Stimulated activated CD4-positive, alpha-beta T cell treated with anti-CD3 and anti-CD28 coated beads, Interleukin-1b, Interleukin-23, amount 100 ng/mL, for 48 hours (primary cell): Measurements from ENCODE around the gene OR5AU1.

ENCODE experiments used
- DNase-seq: peaks from one replicate; pipeline ENCODE4 v3.0.0-alpha.2; 2020

The OR5AU1 gene

GRCh38 chr14:21155963-21156362, at the start of gene OR5AU1:
TSS of gene OR5AU1 (minus strand) at chr14:21156063. CDS start at chr14:21155872, 191 bp downstream.
- DNase-seq: no peak

- DNase-seq: no peak
Observed at GRCh38 chr14:21205026-21205677, 49.3 kb upstream of the OR5AU1 start.

GRCh38 chr14:21204167-21205025, 48.5 kb upstream of the OR5AU1 start:
- DNase-seq: no peak

GRCh38 chr14:21203470-21204166, 47.8 kb upstream of the OR5AU1 start:
- no peak for DNase-seq

GRCh38 chr14:21202463-21203358, 46.8 kb upstream of the OR5AU1 start:
- DNase-seq: no peak

- DNase-seq: no peak
Observed at GRCh38 chr14:21201732-21202462, 46.0 kb upstream of the OR5AU1 start.

GRCh38 chr14:21200752-21201461, 45.0 kb upstream of the OR5AU1 start:
- no peak for DNase-seq

- DNase-seq: no peak
Observed at GRCh38 chr14:21199611-21200560, 44.0 kb upstream of the OR5AU1 start.

GRCh38 chr14:21197418-21198205, 41.7 kb upstream of the OR5AU1 start:
- DNase-seq: no peak

- DNase-seq: no peak
Observed at GRCh38 chr14:21194597-21194996, 38.7 kb upstream of the OR5AU1 start.

- no peak for DNase-seq
Observed at GRCh38 chr14:21192875-21193535, 37.1 kb upstream of the OR5AU1 start.

GRCh38 chr14:21192447-21192822, 36.6 kb upstream of the OR5AU1 start:
- DNase-seq: no peak

GRCh38 chr14:21191809-21192446, 36.1 kb upstream of the OR5AU1 start:
- peak; percentile 67 for DNase-seq

- DNase-seq: no peak
Observed at GRCh38 chr14:21191261-21191808, 35.5 kb upstream of the OR5AU1 start.

- no peak for DNase-seq
Observed at GRCh38 chr14:21185491-21185890, 29.6 kb upstream of the OR5AU1 start.

GRCh38 chr14:21184254-21184653, 28.4 kb upstream of the OR5AU1 start:
- no peak for DNase-seq

GRCh38 chr14:21182166-21182565, 26.3 kb upstream of the OR5AU1 start:
- no peak for DNase-seq

GRCh38 chr14:21171128-21171527, 15.3 kb upstream of the OR5AU1 start:
- no peak for DNase-seq
